ENCODE results near the gene SGMS1.
A peak's percentile ranks its signal among the peaks of the same experiment; 100 is the strongest.
"Not testable (repeated sequence)": the region's sequence is repeated elsewhere in the genome, so short reads cannot be mapped to it uniquely, and the experiment has no call there.

The SGMS1 gene

DNA sequence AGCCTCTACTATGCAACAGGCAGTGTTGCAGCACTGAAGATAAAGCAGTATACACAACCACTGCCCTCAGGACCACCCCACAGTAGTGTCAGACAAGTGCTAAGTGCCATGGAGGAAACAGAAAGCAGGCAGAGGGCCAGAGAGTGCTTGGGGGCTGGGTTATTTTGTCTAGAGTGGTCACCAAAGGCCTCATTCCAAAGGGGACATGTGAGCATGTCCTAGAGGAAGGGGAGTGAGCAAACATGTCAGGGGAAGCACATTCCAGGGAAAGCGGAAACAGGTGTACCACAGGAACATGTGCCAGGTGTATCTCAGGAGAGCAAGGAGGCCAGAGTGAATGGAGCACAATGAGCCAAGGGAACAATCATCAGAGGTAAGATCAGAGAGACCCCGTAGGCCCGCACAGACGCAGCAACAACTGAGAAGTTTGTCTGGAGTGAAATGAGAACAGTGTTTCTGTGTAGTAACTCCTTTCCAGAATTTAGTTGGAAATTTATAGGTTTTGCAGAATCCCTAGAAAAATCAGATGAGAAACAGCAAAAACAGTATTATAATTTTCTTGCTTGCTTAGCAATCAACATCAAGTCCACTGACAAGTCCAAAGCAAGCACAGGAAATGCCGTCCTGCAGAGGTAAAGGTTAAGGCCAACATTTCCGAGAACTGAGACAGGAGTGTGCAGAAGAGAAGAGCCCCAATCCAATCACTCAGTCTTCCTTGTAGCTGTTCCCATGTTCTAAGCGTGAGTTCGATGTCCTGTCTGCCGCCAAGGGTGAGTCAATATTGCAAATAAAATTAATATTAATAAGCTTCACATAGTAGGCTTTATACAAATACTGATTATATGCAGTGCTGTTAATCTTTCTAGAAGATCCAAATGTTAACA is 67.3 kb downstream of the SGMS1 start:
- no peak for DNase-seq (ENCODE audit: low spot score)

DNA sequence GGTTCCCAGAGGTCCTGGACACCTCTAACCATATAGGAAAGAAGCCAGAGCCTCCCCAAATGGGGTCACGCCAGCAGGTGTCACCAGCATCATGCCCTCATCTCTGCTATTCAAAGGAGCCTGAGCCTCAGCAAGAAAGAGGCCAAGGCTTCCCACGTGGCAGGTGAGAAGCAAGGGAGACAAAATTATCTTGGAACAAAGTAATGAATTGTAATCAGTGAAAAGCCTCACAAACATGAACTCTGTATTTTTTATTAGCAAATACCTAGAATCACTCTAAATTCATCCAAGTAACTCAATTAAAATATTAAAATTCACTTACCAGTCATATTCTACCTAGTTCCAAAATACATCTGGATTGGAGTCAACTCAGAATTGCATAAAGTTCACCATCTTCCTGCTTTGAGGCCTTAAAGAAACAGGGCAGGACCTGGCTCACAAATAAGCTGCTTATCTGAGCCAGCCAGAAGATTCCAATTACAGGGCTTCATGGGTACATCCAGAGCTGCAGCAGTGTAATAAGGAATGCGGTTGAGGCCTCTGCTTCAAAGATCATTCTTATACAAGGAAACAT is 68.7 kb downstream of the SGMS1 start:
- DNase-seq (ENCODE audit: low spot score): no peak

DNA sequence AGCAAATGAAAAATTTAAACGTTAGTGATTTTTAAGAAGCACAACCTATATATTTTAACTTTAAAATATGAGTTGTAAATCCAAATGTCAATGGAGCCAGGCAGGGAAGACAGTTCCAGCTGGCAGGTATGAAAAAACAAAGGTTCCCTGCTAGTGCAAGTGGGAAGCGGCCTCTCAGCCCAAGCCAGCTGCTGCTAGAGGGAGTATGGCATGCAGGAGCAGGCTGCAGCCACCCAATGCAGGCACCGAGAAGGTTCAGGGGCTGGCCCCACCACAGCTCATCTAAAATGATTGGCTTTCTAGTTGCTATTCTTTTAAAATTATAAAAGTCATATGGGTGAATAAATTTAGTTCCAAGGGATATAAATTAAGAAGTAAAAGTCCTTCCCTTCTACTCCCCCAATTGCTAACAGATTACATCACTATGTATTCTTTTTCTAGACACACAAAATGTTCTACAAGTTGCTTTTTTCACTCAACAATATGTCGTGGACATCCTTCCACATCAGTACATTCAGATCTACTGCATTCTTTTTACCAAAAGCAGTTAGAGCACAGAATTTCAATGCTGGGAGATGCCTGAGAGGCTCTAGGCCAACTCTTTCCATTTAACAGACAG is 69.3 kb downstream of the SGMS1 start:
- no peak for DNase-seq (ENCODE audit: low spot score)

DNA sequence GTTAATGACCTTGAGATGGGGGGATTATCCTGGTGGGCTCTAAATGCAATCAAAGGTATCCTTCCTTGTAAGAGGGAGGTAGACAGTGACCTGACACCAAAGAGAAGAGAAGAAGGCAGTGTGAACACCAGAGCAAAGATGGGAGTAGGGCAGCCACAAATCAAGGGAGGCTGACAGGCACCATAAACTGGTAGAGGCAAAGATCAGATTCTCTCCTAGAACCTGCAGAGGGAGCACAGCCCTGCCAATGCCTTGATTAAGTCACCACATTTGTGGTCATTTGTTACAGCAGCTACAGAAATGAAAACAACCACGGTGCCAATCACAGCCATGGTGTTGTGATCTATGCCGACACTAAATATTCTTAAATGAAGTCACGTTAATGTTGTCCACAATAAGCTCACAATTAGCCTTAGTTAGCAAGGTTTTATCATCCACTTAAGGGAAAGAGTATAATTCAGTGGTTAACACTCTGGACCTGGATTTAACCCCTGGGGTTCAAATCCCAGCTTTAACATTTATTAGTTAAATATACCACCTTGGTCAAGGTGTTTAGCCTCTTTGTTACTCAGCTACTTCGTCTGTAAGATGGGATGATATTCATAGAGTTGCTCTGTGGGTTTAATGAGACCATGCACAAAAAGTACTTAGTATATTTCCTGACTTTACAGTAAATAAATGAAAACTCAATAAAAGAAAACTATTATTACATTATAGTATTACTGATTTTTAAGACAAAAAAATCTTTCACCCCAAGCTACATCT is 70.8 kb downstream of the SGMS1 start:
- peak; percentile 47 for DNase-seq (ENCODE audit: low spot score)

DNA sequence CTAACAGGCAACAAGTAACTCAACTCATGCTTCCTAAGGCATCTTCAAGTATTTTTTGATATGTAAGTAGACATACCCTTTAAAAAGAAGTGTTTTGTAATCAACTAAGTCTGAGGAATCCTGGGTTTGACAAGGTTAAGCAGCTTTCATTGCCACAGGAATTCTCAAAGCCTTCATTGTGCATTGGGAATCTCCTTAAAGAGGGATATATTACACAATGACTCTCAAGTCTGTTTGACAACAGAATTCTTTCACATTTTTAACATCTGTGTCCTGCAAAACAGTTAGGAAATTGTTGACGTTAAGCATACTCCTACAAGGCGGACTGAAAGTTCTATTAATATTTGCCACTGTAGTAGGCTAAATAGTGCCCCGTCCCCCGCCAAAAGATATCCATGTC is 71.4 kb downstream of the SGMS1 start:
- DNase-seq (ENCODE audit: low spot score): no peak

DNA sequence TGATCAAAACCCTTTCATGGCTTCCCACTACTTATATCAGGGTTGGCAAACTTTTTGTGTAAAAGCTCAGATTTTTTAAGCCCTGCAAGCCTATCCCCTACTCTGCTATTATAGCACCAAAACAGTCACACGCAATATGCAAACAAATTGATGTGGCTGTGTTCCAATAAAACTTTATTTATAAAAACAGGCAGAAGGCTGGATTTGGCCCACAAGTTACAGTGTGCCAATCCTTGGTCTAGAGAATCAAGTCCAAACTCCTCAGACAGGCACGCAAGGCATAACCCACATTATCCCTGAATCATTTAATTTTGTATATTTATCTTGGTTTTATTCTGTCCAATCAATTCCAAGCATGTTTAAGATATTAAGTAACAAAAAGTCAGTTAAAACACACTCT is 71.9 kb downstream of the SGMS1 start:
- no peak for DNase-seq (ENCODE audit: low spot score)

DNA sequence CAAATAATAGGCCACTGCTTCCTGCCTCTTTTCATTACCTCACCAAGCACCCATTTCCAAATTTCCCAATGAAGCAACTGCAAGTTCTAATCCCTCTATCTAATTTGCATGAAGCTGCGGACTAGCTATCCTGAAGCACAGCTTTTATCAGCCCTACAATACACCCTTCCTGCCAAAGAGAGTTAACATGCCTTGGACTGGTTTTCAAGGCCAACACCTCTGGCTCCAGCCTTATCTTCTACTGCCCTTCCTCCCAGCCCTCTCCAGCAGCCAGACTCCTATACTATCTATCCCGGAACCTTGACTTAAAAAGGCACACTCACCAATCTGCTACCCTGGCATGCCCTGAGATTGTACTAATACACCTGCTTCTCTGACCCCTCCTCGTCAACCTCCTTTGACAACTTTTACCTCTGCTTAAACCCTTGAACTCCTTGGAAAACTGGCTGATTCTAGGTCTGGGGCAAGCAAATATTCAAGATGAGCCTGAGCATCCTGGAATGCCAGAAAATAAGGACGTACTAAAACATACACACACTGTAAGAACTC is 73.4 kb downstream of the SGMS1 start:
- DNase-seq (ENCODE audit: low spot score): no peak

DNA sequence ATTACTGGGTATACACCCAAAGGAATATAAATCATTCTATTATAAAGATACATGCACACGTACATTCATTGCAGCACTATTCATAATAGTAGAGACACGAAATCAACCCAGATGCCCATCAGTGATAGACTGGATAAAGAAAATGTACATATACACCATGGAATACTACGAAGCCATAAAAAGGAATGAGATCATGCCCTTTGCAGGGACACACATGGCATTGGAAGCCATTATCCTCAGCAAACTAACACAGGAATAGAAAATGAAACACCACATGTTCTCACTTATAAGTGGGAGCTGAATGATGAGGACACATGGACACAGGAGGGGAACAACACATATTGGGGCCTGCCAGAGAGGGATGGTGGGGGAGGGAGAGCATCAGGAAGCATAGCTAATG is 74.6 kb downstream of the SGMS1 start:
- not testable (repeated sequence) for DNase-seq (ENCODE audit: low spot score)

DNA sequence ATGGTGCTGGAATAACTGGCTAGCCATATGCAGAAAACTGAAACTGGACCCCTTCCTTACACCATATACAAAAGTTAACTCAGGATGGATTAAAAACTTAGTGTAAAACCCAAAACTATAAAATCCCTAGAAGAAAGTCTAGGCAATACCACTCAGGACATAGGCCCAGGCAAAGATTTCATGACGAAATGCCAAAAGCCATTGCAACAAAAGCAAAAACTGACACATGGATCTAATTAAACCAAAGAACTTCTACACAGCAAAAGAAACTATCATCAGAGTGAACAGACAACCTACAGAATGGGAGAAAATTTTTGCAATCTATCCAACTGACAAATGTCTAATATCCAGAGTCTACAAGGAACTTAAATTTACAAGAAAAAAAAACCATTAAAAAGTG is 75.3 kb downstream of the SGMS1 start:
- not testable (repeated sequence) for DNase-seq (ENCODE audit: low spot score)

DNA sequence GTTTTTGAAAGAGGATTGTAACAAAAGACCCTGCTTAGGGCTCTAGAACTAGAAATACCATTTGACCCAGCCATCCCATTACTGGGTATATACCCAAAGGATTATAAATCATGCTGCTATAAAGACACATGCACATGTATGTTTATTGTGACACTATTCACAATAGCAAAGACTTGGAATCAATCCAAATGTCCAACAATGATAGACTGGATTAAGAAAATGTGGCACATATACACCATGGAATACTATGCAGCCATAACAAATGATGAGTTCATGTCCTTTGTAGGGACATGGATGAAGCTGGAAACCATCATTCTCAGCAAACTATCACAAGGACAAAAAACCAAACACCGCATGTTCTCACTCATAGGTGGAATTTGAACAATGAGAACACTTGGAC is 77.5 kb downstream of the SGMS1 start:
- DNase-seq (ENCODE audit: low spot score): not testable (repeated sequence)

DNA sequence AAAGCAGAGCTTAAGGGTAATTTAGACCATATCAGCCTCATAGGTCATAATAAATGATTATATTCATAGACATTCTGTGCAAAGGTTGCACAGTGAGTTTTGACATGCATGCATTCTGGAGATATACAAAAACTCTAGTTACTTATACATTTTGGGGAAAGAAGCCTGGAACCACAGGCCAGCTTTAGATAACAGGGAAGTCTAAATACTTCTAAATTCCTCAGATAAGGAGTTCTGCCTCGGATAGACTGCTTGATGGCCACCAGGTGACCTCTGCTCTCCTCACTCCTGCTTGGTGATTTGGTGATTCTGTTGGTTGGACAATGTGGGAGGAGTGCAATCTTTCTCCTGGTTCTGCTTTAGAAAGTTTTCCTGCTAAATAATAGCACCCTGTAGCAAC is 77.9 kb downstream of the SGMS1 start:
- no peak for DNase-seq (ENCODE audit: low spot score)

DNA sequence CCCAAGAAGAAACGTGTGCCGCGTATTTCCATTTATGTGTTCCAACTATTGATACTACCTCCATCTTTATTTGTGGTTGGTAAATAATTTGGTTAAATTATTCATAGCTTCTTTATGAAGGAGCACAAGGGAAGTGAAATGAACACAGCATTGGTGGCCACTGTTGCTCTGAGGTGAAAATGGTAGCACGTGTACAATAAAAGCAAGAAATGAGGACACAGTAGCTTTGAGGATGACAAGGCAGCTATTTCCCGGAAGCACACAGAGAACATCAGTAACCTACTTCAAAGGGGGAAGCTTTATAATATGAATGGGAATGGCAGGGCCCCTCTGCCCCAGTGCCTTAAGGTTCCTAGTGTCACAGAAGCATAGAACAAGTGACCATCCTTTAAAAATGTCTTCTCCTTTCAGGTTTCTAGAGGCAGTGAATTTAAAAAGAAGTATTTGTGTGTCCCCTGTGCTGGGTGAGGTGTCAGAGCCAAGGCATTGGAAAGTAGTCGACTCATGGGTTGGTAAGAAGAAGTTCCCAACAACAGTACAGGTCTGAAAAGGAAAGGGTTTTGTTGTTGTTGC is 78.8 kb downstream of the SGMS1 start:
- DNase-seq (ENCODE audit: low spot score): no peak

DNA sequence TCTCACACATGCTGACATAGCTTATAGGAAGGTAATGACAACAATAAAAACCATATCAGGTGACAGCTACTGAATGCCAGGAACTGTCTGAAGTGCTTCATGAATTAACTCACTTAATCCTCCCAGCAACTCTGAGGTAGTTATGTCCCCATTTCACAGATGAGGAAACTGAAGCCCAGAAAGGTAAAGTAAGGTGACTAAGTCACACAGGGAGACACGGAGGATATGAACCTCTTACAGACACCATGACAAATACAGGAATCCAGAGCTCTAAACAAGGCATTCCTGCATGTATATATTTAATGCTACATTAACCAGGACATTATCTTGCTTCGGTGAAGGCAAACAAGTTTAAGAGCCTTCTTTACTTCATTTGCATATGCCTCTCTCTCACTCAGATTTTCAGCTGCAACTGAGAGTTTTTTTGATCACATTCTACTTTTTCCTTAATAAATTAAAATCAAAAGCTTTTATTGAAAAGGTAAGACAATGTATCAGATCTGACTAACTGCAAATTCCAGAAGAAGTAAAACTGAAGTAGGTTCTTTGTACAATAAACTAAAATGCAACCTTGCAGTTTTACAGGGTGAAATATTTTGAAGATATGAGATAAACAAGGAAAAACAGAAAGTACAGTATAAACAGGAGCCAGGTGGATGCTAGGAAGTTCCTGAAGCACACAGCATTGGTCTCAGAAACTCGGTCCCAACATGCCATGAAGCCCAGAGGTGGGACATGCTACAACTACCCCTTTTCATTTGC is 79.5 kb downstream of the SGMS1 start:
- DNase-seq (ENCODE audit: low spot score): no peak

DNA sequence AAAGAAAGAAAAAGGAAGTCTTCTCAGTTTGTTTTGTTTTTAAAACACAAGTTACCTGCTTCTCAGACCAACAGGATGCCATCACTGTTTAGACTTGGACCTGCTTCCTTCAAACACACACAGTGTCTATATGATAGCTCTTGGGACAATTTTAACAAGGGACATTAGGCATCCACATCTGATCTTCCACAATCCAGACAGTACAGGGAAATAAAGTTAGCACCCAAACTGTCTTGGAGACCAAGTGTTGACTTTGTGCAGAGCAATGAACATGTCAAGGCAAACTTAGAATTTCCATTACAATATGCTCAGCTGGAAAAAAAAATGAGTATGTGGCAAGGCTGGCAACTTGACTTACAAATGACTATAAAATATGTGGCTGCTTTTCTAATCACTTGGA is 80.9 kb downstream of the SGMS1 start:
- DNase-seq (ENCODE audit: low spot score): no peak

DNA sequence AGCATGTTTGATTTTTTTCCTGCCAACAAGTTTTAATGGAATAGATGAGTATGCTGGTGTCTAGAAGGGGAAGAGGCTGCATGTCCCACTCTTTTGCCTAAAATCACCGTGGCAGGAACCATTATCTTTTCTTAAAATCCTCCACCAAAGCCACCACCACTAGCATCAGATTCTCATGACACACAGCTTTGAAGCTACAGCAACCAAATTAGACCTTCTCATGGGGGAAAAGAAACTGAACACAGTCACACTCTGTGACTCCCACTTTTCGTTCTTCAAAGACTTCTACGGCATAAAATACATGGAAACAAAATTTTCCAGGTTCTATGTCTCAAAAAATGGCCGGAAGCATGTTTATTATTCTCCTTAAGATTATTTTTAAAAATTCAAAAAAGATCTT is 81.8 kb downstream of the SGMS1 start:
- no peak for DNase-seq (ENCODE audit: low spot score)

DNA sequence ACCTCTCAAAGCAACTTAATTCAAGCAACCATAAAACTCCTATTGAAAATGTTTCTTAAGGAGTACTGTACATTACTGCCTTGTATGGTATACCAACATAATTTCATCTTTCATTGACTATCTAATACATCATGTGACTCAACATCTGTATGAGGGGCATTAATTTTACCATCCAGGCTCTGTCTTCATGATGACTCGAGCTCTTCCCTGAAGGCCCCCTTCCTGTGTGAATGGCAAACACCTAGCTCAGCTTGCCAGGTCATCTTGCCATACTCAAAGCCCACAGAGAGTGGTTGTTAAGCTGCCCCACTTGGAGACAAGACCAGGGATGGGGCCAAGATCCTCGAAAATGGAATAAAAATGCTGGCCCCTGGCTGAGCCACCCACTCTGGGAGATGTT is 82.4 kb downstream of the SGMS1 start:
- DNase-seq (ENCODE audit: low spot score): no peak

DNA sequence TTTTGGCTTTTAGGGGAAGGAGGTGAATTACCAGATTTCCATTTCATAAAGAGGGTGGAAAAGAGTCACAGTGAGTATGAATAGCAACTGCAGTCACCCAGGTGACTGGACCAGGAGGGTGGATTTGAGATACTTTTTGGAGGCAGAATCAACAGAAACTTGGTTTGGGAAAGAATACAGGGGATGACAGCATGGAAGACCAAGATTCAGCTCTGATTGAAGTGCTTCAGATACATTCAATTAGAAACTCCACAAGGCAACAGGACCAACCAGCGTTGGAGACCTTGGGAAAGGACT is 83.0 kb downstream of the SGMS1 start:
- no peak for DNase-seq (ENCODE audit: low spot score)

DNA sequence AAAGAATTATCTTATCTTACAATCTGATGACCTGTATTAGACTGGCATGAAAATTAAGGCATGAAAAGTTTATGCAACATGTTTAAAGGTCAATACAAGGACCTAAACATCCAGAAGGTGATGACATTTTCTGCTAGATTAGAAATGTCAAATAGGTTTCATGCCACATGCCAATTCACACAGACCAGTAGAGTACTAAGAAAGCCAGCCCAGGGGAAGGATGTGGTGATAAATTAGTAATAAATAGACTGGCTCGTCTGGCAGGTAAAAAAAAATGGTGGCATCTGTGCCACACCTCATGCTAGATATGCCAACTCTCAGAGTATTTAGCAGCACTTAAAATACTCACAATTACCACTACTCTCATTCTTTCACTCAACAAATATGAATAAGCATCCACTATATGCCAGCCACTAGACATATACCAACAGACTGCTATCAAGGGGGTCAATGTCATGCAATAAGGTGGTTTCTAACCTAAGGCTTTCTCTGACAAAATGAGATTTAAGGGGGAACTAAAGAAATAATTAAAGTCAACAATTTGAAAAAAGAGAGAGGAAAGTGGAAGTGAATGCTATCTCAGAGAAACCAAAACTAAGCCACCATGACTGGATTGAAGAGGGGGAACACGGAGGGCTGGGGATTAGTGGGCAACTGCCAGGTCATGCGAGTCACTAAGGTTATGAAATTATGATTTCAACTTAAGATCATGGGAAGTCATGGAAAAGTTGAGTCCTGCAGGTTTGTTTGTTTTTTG is 83.5 kb downstream of the SGMS1 start:
- peak; percentile 34 for DNase-seq (ENCODE audit: low spot score)

DNA sequence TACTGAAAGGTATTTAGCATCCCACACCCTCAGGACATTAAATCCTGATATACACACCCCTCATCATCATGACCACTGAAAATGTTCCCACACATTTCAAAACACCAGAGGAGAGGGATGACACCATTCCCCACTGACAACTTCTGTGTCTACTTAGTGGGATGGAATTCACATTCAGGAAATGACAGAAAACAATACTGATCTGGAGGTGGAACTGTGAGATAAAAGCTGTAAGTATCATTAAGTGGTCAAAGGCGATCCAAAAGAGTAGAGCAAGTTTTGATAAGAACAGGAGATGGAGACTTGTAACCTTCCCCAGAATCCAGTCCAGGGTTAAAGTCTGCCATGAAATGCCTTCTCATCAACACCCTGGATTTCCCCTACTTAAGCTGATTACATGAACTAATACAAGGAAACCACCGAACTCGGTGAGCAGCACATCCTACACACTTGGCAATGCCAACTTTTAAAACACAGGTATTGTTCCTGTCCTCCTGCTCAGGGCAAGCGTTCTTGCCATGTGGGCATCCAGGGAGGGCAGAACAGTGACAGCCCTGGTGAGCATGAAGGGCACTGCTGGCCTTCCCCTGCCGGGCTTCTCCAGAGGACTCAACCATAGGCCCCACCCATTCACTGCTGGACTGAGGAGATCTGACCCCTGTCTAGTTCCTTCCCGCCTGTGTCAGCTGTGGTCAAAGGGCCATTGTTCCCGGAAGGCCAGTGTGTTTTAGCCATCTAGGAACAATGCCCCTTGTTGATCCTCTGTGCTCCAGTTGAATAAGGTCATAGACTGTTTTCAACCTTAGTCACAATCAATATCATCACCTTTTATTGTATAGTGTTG is 85.0 kb downstream of the SGMS1 start:
- DNase-seq (ENCODE audit: low spot score): peak; percentile 21

All from CD4-positive, alpha-beta T cell treated with Interleukin-15 for 4 hours (primary cell).